ENCODE measurements around the gene SHROOM3.
"Not testable (repeated sequence)": the region's sequence is repeated elsewhere in the genome, so short reads cannot be mapped to it uniquely, and the experiment has no call there.

SHROOM3 gene

DNA sequence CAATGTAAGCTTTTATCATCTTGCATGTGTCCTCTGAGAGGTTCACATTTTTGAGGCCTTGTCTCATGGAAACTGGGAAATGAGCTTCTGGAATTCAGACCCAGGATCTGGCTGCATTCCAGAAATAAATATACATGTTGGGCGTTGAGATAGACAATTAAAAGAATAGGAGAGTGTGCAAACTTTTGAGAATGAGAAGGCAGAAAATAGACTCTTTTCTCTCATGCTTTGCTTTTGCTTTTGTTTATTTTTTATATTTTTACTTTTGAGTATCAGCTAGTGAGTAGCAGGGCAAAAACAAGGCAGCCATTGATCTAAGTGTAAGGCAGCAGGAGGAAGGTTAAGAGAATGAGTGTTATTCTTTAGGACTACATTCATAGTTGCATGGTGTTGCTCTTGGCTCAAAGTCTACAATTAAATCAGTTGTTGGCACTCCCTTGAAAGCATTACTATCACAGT lies 12.4 kb downstream of the SHROOM3 start:
- no peak for DNase-seq

DNA sequence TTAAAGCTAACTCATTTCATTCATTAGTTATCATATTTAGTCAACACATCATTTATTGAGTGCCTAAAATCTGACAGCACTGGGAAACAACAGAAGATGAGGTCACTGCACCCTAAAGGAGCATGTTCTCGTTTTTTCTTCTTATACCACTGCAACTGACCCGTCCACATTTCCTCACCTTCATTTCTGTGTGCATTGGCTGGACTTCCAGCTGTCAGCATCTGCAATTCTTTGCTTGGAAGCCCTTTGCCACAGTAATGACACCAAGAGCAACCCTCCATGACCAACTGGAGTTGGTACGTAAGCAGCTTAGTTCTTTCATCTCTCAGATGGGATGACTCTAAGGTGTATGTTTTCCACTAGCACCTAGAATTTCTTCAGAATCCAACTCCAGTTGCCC lies 13.2 kb downstream of the SHROOM3 start:
- no peak for DNase-seq

DNA sequence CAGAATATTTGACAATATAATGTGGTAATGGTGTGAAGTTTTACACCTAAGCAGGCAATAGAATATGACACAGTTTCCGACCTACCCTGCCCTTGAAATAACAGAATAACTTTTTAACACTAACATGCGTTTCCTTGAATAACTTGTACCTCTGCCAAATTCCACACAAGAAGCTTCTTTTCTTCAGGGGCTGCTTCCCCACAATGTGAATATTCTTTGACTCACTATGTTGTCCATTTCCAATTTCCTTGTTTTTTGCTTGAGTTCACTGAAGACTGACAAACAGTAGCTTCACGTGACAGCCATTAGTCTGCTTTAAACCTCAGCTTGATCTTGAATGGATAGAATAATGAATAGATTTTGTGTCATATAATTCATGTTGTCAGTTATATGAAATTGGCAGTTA lies 14.3 kb downstream of the SHROOM3 start:
- DNase-seq, result no peak

DNA sequence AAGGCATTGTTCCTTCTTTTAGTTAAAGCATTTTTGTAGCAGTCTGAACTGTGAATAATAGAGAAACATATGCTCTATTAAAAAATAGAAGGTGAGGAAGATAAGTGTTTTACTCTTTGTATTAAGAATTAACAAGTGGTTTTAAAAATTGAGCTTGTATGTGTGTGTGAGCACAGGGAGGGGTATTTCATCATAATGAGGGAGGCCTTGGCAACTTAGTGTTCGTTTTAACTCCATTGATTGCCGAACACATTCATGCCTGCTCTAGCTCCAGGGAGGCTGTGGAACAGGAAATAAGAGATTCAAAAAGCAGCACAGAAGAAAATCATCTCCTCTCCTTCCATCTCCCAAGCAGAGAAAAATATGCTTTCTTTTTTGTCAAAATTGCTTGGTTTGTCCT lies 14.8 kb downstream of the SHROOM3 start:
- DNase-seq, result no peak

DNA sequence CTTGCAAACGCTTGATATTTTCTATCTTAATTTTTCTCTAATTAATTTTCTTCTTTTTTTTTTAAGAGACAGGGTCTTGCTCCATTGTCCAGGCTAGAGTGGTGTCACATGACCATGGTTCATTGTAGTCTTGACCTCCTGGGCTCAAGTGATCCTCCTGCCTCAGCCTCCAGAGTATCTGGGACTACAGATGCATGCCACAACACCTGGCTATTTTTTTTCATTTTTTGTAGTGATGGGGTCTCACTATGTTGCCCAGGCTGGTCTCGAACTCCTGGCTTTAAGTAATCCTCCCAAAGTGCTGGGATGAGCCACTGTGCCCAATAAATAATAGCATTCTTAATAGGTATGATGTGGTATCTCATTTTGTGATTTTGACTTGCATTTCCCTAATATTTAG lies 18.2 kb downstream of the SHROOM3 start:
- no peak for DNase-seq

DNA sequence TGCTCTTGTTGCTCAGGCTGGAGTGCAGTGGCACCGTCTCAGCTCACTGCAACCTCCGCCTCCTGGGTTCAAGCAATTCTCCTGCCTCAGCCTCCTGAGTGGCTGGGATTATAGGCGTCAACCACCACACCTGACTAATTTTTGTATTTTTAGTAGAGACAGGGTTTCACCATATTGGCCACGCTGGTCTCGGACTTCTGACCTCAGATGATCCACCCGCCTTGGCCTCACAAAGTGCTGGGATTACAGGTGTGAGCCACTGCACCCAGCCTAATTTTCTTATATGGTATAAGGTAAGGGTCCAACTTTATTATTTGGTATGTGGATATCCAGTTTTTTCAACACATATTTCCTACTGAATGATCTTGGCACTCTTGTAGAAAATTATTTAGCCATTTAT lies 19.0 kb downstream of the SHROOM3 start:
- not testable (repeated sequence) for DNase-seq

DNA sequence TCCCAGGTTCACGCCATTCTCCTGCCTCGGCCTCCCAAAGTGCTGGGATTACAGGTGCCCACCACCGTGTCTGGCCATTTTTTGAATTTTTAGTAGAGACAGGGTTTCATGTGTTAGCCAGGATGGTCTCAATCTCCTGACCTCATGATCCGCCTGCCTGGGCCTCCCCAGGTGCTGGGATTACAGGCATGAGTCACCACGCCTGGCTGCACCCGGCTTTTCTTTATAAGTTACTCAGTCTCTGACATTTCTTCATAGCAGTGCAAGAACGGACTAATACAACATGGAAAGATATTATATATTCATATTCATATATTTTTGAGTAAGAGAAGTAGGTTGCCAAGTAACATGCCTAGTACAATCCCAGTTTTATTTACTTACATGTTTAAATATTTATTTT lies 22.9 kb downstream of the SHROOM3 start:
- no peak for DNase-seq

DNA sequence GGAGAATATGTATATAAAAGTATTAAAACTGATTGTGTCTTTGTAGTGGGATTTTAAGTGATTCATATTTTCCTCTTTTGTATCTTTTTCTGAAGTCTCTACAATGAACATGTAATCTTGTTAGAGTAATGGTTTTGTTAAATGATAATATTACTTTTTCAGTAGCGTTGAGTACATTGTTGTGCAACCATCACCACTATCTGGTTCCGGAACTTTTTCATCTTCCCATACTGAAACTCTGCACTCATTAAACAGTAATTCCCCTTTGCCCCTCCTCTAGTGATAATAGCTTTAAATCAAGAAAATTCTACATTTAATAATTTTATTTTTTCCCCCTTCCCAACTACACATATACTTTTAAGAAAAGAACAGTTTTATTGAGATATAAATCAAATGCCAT lies 23.3 kb downstream of the SHROOM3 start:
- DNase-seq, result no peak

DNA sequence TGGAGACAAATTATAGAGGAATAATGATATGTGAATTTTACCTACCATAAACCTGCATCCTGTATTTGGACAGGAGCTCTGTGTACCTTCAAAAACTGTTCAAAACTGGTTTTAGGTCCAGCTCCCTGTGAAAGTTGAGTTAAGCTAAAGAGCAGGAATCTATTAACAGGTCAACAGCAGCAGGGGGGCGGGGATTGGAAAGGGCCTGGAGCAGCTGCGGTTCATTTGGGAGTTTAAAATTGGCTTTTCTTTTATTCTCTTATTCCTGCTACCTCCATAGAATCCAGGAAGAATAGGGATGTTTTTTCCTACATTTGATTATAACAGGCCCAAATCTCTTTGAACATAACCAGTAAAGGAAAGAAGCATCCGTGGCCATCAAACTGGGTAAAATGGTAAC lies 23.8 kb downstream of the SHROOM3 start:
- no peak for DNase-seq

DNA sequence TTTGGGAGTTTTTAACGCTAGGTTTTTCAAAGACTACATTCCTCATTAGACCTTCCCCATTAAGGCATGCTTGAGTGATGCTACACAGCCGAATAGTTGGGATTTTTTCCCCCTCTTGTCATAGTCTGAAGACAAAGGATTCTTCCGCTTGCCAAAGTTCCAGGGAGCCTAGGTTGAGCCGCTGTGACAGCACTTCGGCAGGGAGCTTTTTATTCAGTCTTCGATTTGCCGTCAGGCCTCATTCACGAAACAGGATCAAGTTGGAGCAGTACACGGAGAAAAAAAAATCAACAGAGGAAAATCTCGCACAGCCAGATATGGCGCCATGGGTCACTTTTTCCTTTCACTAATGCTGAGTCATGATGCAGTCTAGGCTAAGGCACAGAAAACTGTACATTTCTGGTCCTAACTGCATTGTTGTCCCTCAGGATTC lies 24.3 kb downstream of the SHROOM3 start:
- DNase-seq, result no peak

DNA sequence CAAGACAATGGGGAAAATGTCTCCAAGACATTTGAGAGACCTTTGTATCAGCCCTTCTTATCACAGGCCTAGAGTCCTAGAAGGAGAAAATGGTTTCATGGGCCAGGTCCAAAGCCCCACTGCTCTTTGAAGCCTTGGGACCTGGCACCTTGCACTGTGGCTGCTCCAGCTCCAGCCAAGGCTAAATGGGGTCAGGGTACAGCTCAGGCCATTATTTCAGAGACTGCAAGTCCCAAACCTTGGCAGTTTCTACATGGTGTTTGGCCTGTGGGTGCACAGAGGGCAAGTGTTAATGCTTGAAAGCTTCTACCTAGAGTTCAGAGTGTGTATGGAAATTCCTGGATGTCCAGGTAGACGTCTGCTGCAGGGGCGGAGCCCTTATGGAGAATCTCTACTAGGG lies 28.5 kb downstream of the SHROOM3 start:
- no peak for DNase-seq

DNA sequence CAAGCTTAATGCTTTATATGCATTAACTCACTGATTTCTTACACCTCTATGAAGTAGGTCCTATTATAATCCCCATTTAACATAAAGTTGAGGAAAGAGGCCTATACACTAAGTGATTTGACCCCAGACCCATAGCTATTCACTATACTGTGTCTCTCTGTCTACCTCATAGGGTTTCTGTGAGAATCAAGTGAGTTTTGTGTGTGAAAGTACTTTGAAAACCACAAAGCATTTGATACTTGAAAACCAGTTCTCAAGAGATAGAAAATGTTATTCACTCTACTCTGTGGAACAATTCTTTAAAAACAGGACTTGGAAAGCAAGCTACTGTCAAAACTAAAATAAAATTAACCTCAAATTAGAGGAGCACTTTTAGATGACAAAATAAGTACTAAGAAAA lies 35.0 kb downstream of the SHROOM3 start:
- DNase-seq, result no peak

DNA sequence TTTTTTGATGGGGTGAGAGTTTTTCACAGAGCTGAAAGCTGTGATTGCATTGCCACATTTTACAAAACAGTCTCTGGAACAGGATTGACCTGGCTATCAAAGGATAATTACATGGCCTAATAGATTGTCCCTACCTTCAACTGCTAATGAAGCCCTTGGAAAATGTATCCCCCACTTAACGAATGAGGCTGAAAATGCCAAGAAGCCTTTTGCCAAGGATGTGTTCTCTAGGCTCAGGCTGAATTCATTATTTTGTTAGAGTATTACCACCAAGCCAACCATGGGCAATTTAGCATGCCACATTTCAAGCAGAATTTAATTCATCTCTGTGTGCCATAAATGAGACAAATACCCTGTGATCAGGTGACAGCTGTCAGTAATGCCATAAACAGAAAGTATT lies 35.5 kb downstream of the SHROOM3 start:
- DNase-seq, result no peak

DNA sequence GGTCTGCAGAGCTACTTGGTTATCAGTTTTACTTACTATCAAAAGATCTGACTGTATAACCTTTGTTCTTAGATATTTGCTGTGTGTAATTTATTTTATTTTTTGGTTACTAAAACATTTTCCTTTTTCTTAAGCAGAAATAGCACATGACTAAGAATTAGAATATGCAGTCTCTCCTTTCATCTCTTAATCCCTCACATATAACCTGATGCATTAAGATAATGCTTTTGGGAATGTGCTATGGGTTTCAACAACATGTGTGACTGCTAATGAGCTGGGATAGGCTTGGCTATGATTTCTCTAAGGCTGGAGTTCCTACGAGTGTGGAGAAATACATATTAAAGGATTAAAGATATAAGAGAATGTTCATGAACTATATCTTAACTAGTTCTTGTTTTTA lies 41.5 kb downstream of the SHROOM3 start:
- no peak for DNase-seq

DNA sequence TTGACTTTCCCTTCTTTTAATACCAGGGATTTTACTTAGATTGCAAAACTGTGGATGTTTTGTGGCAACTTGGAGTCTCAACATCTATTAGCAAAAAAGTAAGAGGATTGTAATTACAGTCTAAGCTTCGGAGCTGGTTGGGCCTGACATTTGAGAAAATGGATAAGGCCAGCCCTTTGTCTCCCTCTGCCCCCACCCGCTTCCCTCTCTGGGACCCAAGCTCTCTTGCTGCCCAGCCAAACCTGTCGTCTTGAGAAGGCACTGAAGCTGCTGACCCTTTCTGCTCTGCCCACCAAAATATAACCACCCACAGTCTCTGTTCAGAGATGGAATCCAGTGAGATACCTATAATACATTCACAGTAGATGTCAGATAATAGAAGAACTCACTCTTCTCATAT lies 49.6 kb downstream of the SHROOM3 start:
- no peak for DNase-seq

DNA sequence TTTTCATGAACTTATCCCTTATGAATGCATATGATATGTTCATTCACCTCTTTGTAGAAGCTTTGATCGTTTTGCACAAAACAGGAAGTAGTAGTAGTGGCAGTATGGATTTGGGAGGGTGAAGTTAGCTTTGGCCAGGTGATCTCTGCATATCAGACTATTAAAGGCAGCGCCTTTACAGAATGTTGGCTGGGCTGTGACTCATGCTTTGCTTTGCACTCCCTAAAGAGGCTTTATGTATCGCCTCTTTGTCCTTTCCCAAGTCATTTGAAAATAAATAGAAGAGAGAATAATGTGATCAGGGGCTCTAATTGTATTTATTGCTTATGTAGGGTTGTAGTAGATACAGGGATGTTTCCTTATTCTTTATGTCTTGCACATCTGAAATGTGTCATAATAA lies 50.4 kb downstream of the SHROOM3 start:
- peak in 1 of 2 experiments; percentile 3 for DNase-seq

DNA sequence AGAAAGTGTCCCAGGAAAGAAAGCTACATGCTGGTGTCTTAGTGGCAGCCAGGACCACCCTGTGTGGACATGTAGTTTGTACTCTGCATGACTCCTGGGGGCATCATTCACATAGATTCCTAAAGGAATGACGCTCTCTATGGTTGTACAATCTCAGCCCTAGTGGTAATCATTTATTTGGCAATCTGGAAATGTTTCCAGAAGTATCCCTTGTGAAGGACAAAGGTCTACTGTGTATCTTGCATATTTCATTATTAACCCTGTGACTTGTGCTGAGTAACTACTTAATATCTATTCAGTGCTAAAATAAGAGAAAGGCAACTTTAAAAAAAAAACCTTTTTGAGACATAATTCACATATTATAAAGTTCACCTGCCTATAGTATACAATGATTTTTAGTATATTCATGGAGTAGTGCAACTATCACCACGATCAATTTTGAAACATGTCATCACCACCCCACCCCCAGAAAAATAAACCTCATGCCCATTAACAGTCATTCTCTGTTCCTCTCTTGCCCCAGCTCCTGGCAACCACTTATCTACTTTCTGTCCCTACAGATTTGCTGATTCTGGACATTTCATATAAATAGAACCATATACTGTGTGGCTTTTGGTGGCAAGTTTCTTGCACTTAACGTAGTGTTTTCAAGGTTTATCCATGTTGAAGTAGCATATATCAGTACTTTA lies 51.7 kb downstream of the SHROOM3 start:
- DNase-seq, result no peak

DNA sequence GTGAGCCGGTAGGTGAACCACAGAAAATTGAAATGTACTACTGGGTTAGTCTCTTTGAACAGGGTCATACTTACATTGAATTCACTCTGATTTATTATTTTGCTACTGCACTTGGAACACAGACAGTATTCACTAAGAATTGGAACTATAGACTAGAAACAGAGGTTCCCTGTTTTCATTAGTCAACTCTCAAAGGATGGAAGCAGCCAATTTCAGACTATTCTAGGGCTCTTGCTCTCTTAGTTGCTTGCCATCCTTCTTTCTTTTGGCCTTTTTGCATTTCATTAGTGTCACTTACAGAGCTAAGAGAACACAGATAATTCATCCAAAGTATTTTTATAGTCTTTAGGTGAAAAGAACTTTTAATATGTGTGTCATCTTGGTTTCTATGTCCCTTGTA lies 52.6 kb downstream of the SHROOM3 start:
- DNase-seq, result no peak

DNA sequence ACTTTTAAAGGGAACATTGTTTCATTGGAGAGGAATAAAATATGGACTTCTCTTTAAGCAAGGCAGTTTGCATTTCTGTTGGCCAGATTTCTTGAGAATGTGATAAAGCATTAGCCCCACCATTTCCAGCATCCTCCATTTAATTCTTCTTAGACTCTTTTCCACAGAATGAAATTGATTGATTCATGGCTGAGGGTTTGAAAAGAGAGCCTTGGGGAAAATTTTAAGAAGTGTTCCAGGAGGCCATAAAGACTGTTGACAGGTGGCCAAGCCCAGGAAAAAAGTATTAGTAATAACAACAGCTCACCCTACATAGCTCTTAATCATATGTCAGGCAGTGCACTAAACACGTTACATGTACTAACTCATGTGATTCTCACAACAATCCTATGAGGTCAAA lies 53.4 kb downstream of the SHROOM3 start:
- no peak for DNase-seq

DNA sequence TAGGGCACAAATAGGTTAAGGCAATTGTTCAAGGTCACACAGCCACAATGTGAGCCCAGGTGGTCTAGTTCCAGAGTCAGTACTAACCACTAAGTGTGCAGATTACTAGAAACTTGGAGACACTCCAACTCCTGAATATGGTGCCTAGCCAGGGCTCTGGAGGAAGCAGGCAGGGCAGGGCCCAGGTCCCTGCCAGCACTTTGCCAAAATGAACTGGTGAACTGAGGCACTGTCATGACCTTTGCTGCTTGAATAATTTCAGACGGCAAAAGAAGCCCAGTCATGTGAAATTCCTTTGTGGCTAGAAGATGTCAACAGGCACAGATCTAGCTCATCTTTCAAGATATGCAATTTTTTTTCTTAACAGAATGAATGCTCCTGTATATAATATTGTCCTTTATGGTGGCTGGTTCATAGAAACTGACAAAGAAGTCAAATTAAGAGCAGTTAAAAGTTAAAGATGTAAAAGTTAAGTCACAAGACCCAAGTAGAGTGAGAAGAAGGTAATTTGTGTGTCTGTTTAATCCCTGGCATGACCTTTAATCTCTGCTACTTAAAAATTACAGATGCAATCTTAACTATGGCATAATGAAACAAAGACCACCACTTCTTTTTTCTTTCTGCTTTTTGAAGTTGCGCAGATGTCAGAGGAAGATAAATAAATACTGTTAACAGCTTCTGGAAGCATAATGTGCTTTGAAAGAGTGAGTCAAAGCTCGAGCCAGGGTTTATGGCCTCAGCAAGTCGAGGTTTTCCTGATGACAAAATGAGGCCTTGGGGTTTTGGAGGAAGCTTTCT lies 54.1 kb downstream of the SHROOM3 start:
- DNase-seq, result no peak

DNA sequence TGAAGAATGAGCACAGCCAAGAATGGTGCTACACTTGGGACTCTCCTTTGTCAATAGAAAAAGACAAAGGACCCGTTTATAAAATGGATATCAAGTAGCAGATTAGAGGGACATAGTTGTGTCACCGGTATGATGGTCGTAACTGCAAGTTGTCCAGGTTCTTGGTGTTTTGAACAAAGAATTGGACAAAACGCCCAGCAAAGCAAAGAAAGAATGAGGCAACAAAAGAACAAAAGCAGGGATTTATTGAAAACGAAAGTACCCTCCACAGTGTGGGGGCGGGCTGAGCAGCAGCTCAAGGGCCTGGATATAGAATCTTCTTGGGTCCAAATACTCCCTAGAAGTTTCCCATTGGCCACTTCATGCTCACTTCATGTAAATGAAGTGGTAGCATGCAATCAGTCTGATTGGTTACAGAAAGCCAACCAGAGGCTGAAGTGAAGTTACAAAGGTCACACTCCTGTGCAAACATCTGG lies 54.7 kb downstream of the SHROOM3 start:
- DNase-seq, result no peak

DNA sequence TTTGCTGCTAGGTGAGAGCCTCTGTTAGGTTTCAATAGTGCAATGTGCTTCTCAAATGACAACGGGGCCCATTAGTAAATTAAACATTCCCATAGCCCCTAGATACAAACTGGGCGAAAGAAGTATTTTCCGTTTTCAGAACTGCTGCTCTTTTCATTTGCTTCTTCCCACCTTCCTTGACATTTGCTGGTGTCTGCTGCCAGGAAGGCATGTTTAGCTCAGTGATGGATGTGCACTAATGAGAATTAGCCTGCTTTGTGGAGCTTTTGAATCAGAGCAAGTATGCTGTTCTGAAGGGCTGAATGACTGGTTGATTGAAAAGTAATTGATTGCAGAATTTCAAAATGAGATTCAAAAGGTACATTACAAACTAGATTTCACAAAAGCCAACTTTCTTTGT lies 57.0 kb downstream of the SHROOM3 start:
- DNase-seq, result no peak

DNA sequence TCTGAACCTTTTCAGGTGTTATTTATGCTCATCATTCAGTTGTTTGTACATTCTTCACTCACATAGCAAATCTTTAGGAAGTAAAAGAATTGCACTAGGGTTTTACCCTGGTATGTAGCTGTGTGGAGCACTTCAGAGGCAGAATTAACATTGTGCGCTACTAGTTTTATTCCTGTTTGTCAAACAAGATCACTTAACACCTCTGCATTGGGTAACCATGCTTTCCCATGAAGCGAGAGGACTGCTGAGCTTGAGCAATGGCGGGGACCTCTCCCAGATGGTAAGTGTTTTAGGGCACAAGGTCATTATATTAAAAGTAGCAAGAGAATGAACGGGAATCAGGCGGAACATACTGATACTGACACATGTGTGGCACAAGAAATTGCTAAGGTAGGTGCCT lies 59.2 kb downstream of the SHROOM3 start:
- DNase-seq, result no peak

DNA sequence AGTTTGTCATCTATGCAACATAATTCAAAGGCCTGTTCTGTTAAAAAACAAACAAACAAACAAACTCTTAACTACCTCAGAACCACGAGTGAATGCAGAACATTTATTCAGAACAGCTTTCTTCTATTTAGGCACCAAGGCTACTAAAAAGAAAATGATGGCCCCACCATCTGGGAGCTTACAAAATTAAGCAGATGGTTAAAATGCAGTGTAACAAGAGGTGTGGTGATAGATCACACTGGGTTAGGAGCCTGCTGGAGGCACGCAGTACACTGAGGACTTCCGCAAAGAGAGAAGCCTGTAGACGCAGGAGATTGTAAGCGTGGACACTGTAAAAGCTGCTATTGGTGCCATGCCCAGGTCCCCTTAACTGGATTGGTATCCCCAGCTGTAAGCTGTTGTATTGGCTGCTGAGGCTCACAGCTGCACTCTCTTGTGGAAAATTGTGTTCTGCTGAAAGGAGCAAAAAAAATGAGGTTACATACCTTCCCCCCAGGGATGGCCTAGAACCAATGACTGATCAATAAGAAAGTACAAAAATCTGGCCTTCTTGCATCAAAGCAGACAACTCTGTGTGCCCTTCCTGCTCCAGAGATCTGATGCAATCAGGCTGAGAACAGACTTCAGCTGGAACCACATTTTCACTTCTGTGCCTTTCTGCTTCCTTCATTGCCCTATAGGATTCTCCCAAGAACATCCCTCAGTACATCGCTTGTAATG lies 60.0 kb downstream of the SHROOM3 start:
- DNase-seq, result no peak

Data from SHP77 (cell line).